Lung (tissue), 12 donors: Measurements from ENCODE around the gene ARHGAP9. TPM values are rescaled to one million over a fixed set of nuclear protein-coding genes. Genes with fewer than 3 reads are reported as not detected.

Source experiments
- ATAC-seq: fragments of 200-7000 bp; cut with Tn5 transposase; one replicate; pipeline ENCODE4 v1.9.1; 2020; ENCODE audit warnings: moderate number of reproducible peaks; ENCODE audit not compliant: insufficient read depth, low FRiP score
- DNase-seq, 3 donors: peaks; one replicate each; pipeline ENCODE4 v3.0.0-alpha.2; 2013 to 2017
- H3K27ac ChIP-seq, 2 donors: one replicate each; pipeline ENCODE4 v1.5.1; 2013; ENCODE audit warnings: mild to moderate bottlenecking in 2 of 2, moderate library complexity in 2 of 2, control low read depth in 1 of 2, inconsistent platforms in 1 of 2, low read depth in 1 of 2, low read length in 1 of 2
- H3K27me3 ChIP-seq, 3 donors: one replicate each; pipeline ENCODE4 v1.5.1; 2013; ENCODE audit warnings: low read length in 2 of 3; ENCODE audit not compliant: control insufficient read depth in 3 of 3, insufficient read depth in 3 of 3
- H3K36me3 ChIP-seq, 4 donors: one replicate each; pipeline ENCODE4 v1.5.1; 2013; ENCODE audit warnings: low read length in 4 of 4, mild to moderate bottlenecking in 1 of 4, moderate library complexity in 1 of 4; ENCODE audit not compliant: control insufficient read depth in 4 of 4, insufficient read depth in 4 of 4
- H3K4me1 ChIP-seq, 5 donors: one replicate each; pipeline ENCODE4 v1.5.1; 2013; ENCODE audit warnings: low read length in 5 of 5, mild to moderate bottlenecking in 2 of 5, moderate library complexity in 1 of 5; ENCODE audit not compliant: control insufficient read depth in 5 of 5, insufficient read depth in 5 of 5
- H3K4me3 ChIP-seq: one replicate; pipeline ENCODE4 v1.5.1; 2013; ENCODE audit warnings: mild to moderate bottlenecking, control low read depth, moderate library complexity
- H3K9ac ChIP-seq, 2 donors: one replicate each; pipeline ENCODE4 v1.5.1; 2013; ENCODE audit warnings: low read length in 2 of 2, control low read depth in 1 of 2; ENCODE audit not compliant: insufficient read depth in 1 of 2
- H3K9me3 ChIP-seq, 4 donors: one replicate each; pipeline ENCODE4 v1.5.1; 2013; ENCODE audit warnings: low read length in 3 of 4, mild to moderate bottlenecking in 1 of 4, moderate library complexity in 1 of 4; ENCODE audit not compliant: control insufficient read depth in 4 of 4, insufficient read depth in 3 of 4
- WGBS, 2 donors: extraction: QIAGEN DNeasy Blood & Tissue Kit; methylation state at CpG; one replicate each; pipeline ENCODE4 v1.1.7; 2013; 5-methylcytosine and 5-hydroxymethylcytosine counted together
- polyA plus RNA-seq, 2 donors: library from polyadenylated mRNA; stranded (reverse); fragments of 200-250 nt; gene quantifications; one replicate each; pipeline ENCODE4 v1.2.1, GENCODE V29; 2013
- total RNA-seq, 2 donors: library from RNA; depleted of rRNA in 1 of 2; stranded (reverse); fragments of >200 nt in 1 of 2; gene quantifications; one replicate each; pipeline ENCODE4 v1.2.1, GENCODE V29; 2014 to 2021
- TF ChIP-seq, protein P1 (sequence below): IDR thresholded peaks from 2 replicates; pipeline ENCODE4 v1.5.1; 2012; ENCODE audit warnings: mild to moderate bottlenecking; ENCODE audit errors: control extremely low read depth, extremely low read depth
- donor health status: control.
- donor health status: control.
- donor health status: Bipolar disorder and iron deficiency.
- donor health status: healthy.
- donor health status: DM: yes; HTN: yes; CAD: no.

Gene ARHGAP9
- total and polyA plus RNA-seq, 4 donors: 14.7 to 62.1 (median 33.1) TPM

DNA sequence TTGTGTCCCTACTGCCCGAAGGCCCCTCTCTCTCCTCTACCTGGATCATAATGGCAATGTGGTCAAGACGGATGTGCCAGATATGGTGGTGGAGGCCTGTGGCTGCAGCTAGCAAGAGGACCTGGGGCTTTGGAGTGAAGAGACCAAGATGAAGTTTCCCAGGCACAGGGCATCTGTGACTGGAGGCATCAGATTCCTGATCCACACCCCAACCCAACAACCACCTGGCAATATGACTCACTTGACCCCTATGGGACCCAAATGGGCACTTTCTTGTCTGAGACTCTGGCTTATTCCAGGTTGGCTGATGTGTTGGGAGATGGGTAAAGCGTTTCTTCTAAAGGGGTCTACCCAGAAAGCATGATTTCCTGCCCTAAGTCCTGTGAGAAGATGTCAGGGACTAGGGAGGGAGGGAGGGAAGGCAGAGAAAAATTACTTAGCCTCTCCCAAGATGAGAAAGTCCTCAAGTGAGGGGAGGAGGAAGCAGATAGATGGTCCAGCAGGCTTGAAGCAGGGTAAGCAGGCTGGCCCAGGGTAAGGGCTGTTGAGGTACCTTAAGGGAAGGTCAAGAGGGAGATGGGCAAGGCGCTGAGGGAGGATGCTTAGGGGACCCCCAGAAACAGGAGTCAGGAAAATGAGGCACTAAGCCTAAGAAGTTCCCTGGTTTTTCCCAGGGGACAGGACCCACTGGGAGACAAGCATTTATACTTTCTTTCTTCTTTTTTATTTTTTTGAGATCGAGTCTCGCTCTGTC lies 22.8 kb downstream of the ARHGAP9 start:
- Histone ChIP-seq H3K36me3 (no peaks in the 10 kb centered on the region), H3K27ac (no peak overlapping the region), H3K27me3 (peaks cover 0 to 10% (median 0%) of the 10 kb centered on the region in 3 donors), H3K9ac (no peak overlapping the region), H3K9me3 (no peaks in the 10 kb centered on the region), H3K4me1 (peaks cover 0 to 7% (median 4%) of the 10 kb centered on the region in 5 donors), H3K4me3 (no peak overlapping the region)
- ATAC-seq (no peak), DNase-seq (no peak)
- 92 to 95% methylated on average over 6 of the region's 6 CpGs for WGBS, 2 donors
- TF ChIP-seq, protein P1, sequence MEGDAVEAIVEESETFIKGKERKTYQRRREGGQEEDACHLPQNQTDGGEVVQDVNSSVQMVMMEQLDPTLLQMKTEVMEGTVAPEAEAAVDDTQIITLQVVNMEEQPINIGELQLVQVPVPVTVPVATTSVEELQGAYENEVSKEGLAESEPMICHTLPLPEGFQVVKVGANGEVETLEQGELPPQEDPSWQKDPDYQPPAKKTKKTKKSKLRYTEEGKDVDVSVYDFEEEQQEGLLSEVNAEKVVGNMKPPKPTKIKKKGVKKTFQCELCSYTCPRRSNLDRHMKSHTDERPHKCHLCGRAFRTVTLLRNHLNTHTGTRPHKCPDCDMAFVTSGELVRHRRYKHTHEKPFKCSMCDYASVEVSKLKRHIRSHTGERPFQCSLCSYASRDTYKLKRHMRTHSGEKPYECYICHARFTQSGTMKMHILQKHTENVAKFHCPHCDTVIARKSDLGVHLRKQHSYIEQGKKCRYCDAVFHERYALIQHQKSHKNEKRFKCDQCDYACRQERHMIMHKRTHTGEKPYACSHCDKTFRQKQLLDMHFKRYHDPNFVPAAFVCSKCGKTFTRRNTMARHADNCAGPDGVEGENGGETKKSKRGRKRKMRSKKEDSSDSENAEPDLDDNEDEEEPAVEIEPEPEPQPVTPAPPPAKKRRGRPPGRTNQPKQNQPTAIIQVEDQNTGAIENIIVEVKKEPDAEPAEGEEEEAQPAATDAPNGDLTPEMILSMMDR: no peak

DNA sequence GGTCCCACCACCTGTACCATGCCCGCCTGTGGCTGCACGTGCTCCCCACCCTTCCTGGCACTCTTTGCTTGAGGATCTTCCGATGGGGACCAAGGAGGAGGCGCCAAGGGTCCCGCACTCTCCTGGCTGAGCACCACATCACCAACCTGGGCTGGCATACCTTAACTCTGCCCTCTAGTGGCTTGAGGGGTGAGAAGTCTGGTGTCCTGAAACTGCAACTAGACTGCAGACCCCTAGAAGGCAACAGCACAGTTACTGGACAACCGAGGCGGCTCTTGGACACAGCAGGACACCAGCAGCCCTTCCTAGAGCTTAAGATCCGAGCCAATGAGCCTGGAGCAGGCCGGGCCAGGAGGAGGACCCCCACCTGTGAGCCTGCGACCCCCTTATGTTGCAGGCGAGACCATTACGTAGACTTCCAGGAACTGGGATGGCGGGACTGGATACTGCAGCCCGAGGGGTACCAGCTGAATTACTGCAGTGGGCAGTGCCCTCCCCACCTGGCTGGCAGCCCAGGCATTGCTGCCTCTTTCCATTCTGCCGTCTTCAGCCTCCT lies 23.4 kb downstream of the ARHGAP9 start:
- Histone ChIP-seq H3K9me3 (no peaks in the 10 kb centered on the region), H3K9ac (no peak overlapping the region), H3K27me3 (peaks cover 0 to 10% (median 0%) of the 10 kb centered on the region in 3 donors), H3K4me1 (peaks cover 0 to 7% (median 4%) of the 10 kb centered on the region in 5 donors), H3K4me3 (no peak overlapping the region), H3K27ac (no peak overlapping the region), H3K36me3 (no peaks in the 10 kb centered on the region)
- DNase-seq: peak in 2 of 3 donors; percentile 40 to 47
- TF ChIP-seq, protein P1: peak; percentile 1
- no peak for ATAC-seq
- WGBS, 2 donors: 23 to 36% methylated on average over 12 to 15 of the region's 15 CpGs

DNA sequence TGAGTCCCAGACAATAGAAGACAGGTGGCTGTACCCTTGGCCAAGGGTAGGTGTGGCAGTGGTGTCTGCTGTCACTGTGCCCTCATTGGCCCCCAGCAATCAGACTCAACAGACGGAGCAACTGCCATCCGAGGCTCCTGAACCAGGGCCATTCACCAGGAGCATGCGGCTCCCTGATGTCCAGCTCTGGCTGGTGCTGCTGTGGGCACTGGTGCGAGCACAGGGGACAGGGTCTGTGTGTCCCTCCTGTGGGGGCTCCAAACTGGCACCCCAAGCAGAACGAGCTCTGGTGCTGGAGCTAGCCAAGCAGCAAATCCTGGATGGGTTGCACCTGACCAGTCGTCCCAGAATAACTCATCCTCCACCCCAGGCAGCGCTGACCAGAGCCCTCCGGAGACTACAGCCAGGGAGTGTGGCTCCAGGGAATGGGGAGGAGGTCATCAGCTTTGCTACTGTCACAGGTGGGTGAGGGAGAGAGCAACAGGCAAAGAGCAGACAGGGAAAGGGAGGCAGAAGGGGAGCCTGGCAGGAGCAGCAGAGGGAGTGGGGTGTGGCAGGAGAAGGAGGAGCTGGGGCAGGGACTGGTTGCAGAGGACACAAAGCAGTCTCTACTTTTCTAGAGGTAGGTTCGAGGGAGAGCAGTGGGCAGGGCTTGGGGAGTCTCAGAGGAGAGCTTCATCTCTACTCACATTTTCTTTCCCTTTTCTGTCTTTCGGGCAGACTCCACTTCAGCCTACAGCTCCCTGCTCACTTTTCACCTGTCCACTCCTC lies 24.1 kb downstream of the ARHGAP9 start:
- H3K36me3 ChIP-seq: no peaks in the 10 kb centered on the region
- no peaks in the 10 kb centered on the region for H3K9me3 ChIP-seq
- peaks cover 0 to 4% (median 0%) of the 10 kb centered on the region in 3 donors for H3K27me3 ChIP-seq
- TF ChIP-seq, protein P1: no peak
- no peak overlapping the region for H3K9ac ChIP-seq
- H3K27ac ChIP-seq: no peak overlapping the region
- ATAC-seq (no peak), DNase-seq (no peak)
- peaks cover 0 to 7% (median 0%) of the 10 kb centered on the region in 5 donors for H3K4me1 ChIP-seq
- WGBS, 2 donors: 58 to 66% methylated on average over 10 of the region's 10 CpGs
- no peak overlapping the region for H3K4me3 ChIP-seq
